COLO829 (cell line): ENCODE data around the gene TP53I11.

Experiments used
- DNase-seq: peaks from one replicate; pipeline ENCODE4 v3.0.0; 2012; ENCODE audit warnings: low spot score

TP53I11 gene

DNA sequence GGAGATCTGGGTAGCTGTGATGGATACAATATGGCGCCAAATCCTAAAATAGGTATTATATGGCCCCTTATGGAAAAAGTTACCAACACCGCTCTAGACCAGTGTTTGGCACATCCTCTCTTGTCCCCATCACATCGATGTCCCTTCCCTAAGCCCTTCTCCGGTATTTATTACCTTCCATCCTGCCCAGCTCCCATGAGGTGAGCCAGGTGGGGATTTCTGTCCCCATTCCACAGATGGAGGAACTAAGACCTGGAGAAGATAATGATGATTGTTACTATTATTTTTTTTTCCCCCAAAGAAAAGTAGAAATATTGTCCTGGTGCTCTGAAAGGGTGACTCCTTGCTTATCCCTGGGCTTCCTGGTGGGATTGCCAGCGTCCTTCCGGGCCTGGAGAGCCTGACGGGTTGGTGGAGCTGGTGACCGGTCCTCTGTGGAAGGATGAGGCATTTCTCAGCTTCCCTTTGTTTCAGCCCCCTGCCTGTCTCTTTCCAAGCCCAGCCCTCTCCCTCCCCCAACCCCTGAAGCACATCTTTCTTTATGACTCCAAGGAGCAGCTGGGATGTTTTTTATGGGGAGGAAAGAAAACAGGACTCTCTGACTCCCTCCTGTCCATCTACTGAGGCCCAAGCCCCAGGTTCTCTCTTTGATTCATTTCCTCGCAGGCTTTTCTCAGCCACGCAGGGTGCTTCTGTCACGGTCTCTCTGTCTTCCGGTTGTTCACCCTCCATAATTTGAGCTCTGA, 65.4 kb downstream of the TP53I11 start:
- no peak for DNase-seq

DNA sequence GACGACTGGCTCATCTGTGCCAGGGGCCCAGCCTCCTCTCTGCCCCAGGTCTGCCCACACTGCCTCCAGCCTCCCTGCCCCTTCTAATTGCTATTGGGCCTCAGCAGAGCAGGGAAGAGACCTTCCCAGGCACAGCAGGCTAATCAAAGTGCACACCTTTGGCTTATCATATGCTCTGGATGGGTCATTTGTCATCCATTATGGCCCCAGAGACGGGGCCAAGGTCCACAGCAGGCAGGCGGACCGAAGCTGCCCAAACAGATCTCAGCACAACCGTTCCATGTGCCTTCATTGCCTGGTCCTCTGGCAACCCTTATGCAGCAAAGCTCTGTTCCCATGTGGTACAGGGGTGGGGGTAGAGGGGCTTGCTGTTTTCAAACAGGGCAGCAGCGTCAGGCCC, 66.6 kb downstream of the TP53I11 start:
- no peak for DNase-seq

DNA sequence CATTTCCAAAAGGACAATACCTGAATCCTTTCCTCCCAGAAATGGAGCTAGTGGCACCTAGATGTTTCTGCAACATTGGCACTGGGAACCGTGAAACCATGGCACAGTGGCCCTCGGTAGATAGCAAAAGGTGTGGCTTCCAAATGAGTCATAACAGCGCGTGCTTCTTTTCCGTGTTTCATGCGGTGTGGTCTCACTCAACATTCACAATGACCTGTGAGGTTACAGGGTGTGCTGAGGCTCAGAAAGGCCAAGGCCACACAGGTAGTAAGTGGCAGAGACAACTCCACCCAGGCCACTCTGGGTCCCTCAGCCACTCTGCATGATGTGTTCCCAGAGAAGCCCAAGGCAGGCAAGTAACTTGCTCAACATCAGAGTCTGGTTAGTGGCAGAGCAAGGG, 67.4 kb downstream of the TP53I11 start:
- DNase-seq: no peak
